Activated naive CD8-positive, alpha-beta T cell treated with anti-CD3 and anti-CD28 coated beads, Interleukin-2, amount 10 ng/mL, durations not matched to agents 7 days and 5 days (primary cell): Measurements from ENCODE around the gene PPARD. TPM values are rescaled to one million over a fixed set of nuclear protein-coding genes. Genes with fewer than 3 reads are reported as not detected.
"Not testable (repeated sequence)": the region's sequence is repeated elsewhere in the genome, so short reads cannot be mapped to it uniquely, and the experiment has no call there.

Source experiments
- ATAC-seq: fragments of 150-1000 bp; cut with Tn5 transposase; one replicate; pipeline ENCODE4 v1.10.0; 2021; ENCODE audit warnings: low read depth, moderate library complexity
- POLR2A ChIA-PET: fragments of 350-600 bp; sonication (Branson Sonifier 250); formaldehyde crosslinking; loops from one replicate; lab custom pipeline; 2021; ENCODE audit warnings: antibody characterized with exemption; lab: Charles Lee
- DNase-seq: peaks from one replicate; pipeline ENCODE4 v3.0.0; 2021
- H3K27ac Mint-ChIP-seq: one replicate; pipeline ENCODE4 v1.8.0; 2022; ENCODE audit warnings: mild to moderate bottlenecking, mixed read lengths
- H3K27me3 Mint-ChIP-seq: one replicate; pipeline ENCODE4 v1.8.0; 2022; ENCODE audit warnings: mild to moderate bottlenecking, moderate library complexity, mixed read lengths
- H3K36me3 Mint-ChIP-seq: one replicate; pipeline ENCODE4 v1.8.0; 2021; ENCODE audit warnings: mild to moderate bottlenecking, mixed read lengths
- H3K4me1 Mint-ChIP-seq: one replicate; pipeline ENCODE4 v1.8.0; 2021; ENCODE audit warnings: mixed read lengths
- H3K4me3 Mint-ChIP-seq: one replicate; pipeline ENCODE4 v1.8.0; 2022; ENCODE audit warnings: mild to moderate bottlenecking, moderate library complexity, mixed read lengths
- H3K9me3 Mint-ChIP-seq: one replicate; pipeline ENCODE4 v1.8.0; 2021; ENCODE audit warnings: mixed read lengths
- total RNA-seq, 2 experiments: library from RNA; stranded (reverse); gene quantifications; one replicate each; pipeline ENCODE4 v1.2.3, GENCODE V29; 2021

PPARD gene
- total RNA-seq, 2 experiments from 2014 or later: 43.0 to 45.9 TPM

DNA sequence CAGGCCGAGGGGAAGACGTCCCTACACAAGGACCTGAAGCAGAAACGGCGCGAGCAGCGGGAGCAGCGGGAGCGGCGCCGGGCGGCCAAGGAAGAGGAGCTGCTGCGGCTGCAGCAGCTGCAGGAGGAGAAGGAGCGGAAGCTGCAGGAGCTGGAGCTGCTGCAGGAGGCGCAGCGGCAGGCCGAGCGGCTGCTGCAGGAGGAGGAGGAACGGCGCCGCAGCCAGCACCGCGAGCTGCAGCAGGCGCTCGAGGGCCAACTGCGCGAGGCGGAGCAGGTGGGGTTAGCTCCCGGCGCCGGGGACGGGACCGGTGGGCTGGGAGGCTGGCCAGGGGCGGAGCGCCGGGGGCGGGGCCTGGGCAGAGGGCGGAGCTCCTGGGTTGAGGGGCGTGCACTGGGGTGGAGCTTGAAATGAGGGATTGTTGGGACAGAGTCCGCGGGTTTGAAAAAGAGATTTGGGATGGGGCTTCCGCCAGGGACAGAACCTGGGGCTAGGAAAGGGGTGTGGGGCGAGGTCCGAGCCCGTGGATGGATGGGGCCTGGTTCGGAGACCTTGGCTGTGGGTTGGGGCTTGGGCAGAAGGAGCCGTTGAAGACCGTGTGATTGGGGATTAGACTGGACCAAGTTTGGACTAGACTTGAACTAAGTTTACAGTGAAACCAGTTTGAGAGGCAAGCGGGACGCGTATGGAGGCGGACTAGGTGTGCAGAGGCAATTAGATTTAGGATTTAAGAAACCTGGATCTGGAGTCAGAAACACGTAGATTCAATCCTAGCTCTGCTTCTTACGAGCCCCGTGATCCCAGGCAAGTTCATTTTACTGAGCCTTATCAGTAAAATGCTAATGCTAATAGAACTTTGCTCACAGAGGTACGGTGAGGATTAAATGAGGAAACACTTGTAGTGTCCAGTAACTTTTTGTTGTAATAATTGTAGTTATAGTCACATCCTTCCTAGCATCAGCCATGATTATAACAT, 23.9 kb upstream of the PPARD start:
- Mint-ChIP-seq H3K4me1 (peaks cover 22% of the 10 kb centered on the region), H3K9me3 (no peaks in the 10 kb centered on the region), H3K36me3 (peaks cover 58% of the 10 kb centered on the region), H3K27ac (no peak overlapping the region), H3K4me3 (no peak overlapping the region), H3K27me3 (no peaks in the 10 kb centered on the region)
- ATAC-seq (no peak), DNase-seq (no peak)
- POLR2A ChIA-PET: interaction anchor here (1.8 kb wide), 1 partner anchor 16 kb away, joined by 6 read pairs; no protein-coding TSS in a partner anchor

DNA sequence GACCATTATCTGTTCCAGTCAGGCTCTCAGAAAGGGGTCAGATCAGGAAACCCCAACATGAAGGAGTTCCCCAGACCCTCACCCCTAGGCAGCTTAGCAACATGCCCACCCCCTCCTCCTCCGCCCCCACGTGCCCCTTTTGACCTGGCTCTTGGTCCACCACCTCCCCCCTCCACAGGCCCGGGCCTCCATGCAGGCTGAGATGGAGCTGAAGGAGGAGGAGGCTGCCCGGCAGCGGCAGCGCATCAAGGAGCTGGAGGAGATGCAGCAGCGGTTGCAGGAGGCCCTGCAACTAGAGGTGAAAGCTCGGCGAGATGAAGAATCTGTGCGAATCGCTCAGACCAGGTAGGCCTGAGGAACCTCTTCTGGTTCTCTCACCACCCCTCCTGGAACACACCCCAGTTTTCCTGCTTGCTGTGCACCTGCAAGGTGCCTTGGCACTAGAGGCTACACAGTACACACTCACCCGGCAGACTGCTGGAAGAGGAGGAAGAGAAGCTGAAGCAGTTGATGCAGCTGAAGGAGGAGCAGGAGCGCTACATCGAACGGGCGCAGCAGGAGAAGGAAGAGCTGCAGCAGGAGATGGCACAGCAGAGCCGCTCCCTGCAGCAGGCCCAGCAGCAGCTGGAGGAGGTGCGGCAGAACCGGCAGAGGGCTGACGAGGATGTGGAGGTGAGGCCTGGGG, 22.9 kb upstream of the PPARD start:
- H3K27me3 Mint-ChIP-seq: no peaks in the 10 kb centered on the region
- POLR2A ChIA-PET: interaction anchor here (1.1 to 1.7 kb wide), 2 partner anchors 9 to 16 kb away, joined by 3 to 7 read pairs; no protein-coding TSS in a partner anchor
- H3K9me3 Mint-ChIP-seq: no peaks in the 10 kb centered on the region
- H3K27ac Mint-ChIP-seq: no peak overlapping the region
- DNase-seq (no peak), ATAC-seq (no peak)
- peaks cover 16% of the 10 kb centered on the region for H3K4me1 Mint-ChIP-seq
- H3K4me3 Mint-ChIP-seq: no peak overlapping the region
- peaks cover 53% of the 10 kb centered on the region for H3K36me3 Mint-ChIP-seq

DNA sequence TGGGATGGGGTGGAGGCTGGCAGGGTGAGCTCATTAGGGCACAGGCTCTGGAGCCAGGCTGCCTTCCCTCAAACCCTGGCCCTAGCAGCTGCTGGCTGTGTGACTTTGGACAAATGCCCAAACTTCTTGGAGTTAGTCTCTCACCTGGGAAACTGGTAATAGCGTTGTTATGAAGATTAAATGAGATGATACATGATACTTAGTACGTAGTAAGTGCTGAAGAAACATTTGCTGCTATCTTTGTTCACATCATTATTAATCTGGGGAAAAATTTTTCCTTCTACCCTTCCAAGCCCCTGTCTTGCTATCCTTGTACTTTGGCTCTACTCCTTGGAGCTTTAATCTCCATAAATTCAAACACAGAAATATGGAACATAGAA, 22.3 kb upstream of the PPARD start:
- POLR2A ChIA-PET: interaction anchor here (1.1 to 1.7 kb wide), 2 partner anchors 8 to 17 kb away, joined by 3 to 7 read pairs; no protein-coding TSS in a partner anchor
- DNase-seq (no peak), ATAC-seq (no peak)
- H3K9me3 Mint-ChIP-seq: no peaks in the 10 kb centered on the region
- H3K4me3 Mint-ChIP-seq: no peak overlapping the region
- H3K4me1 Mint-ChIP-seq: peaks cover 11% of the 10 kb centered on the region
- no peak overlapping the region for H3K27ac Mint-ChIP-seq
- H3K27me3 Mint-ChIP-seq: no peaks in the 10 kb centered on the region
- peaks cover 49% of the 10 kb centered on the region for H3K36me3 Mint-ChIP-seq

DNA sequence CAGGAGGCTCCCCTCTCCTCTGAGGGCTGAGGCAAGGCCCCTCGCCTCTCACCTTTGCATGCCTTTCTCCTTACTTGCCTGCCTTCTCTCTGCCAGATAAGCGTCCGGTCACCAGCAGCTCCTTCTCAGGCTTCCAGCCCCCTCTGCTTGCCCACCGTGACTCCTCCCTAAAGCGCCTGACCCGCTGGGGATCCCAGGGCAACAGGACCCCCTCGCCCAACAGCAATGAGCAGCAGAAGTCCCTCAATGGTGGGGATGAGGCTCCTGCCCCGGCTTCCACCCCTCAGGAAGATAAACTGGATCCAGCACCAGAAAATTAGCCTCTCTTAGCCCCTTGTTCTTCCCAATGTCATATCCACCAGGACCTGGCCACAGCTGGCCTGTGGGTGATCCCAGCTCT, 21.3 kb upstream of the PPARD start:
- no peak for ATAC-seq
- H3K4me3 Mint-ChIP-seq: no peak overlapping the region
- H3K27me3 Mint-ChIP-seq: no peaks in the 10 kb centered on the region
- DNase-seq: no peak
- POLR2A ChIA-PET: no interaction called here
- peaks cover 43% of the 10 kb centered on the region for H3K36me3 Mint-ChIP-seq
- H3K4me1 Mint-ChIP-seq: peaks cover 9% of the 10 kb centered on the region
- H3K9me3 Mint-ChIP-seq: no peaks in the 10 kb centered on the region
- no peak overlapping the region for H3K27ac Mint-ChIP-seq

DNA sequence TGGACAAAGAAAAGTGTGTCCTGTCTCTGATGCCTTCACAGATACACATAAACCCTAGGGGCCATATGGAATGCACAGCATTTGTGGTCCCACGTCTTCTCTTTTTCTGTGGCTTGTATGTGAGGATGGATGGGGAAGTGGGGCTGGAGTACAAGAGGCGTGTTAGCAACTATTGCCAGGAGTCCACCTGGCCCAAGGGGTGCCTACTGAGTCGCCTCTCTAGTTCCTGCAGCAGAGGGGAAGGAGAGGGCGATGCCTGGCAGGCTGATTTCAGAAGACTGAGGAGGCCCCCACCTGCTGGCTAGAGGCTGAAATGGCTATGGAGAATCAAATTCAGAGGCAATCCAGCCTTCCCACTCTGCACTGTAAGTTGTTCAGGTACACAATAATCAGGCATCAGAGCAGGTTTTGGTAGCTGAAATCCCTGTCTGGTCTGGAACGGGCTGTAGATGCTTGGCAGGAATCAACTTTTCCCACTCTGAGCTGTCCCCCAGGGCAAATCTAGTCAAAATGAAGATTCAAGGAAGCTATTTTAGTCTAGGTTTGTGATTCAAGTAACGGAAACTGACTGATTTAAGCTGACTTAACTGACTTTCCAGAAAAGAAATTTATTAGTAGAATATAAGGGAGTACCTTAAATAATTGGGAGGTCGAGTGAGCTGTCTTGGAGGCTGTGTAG, 14.9 kb upstream of the PPARD start:
- DNase-seq: peak; percentile 71
- Mint-ChIP-seq H3K27me3 (no peaks in the 10 kb centered on the region), H3K36me3 (peaks cover 16% of the 10 kb centered on the region), H3K9me3 (peaks cover 1% of the 10 kb centered on the region), H3K4me1 (peaks cover 15% of the 10 kb centered on the region), H3K27ac (peak overlapping the region; percentile 81), H3K4me3 (no peak overlapping the region)
- POLR2A ChIA-PET: interaction anchor here (1.1 to 4.5 kb wide), 4 partner anchors 8 to 138 kb away, joined by 3 to 45 read pairs (median 6); partner anchors contain the start of gene DEF6
- peak; percentile 95 for ATAC-seq

DNA sequence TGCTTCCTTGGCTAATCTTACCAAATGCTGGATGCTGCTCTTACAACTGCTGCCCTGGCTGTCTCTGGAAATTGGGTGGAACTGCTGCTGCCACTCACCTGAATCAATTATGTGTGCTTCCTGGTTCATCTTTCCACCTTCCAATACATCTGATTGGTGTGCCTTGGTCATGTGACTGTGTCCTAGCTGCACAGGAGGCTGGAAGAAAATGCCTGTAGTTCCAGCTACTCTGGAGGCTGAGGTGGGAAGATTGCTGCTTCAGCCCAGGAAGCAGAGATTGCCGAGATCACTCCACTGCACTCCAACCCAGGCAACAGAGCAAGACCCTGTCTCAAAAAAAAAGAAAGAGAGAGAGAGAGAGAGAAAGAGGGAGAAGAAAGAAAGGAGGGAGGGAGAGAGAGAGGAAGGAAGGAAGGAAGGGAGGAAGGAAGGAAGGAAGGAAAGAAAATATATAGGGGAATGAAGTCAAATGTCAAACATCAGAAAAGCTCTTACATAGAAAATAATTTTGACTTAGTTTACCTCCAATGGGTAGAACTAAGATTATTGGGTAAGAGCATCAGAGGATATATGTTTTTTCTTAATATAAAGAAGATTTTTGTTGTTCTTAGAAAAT, 14.1 kb upstream of the PPARD start:
- no peak for ATAC-seq
- Mint-ChIP-seq H3K27me3 (no peaks in the 10 kb centered on the region), H3K9me3 (peaks cover 1% of the 10 kb centered on the region), H3K4me1 (peaks cover 14% of the 10 kb centered on the region), H3K36me3 (peaks cover 16% of the 10 kb centered on the region), H3K4me3 (no peak overlapping the region), H3K27ac (peak overlapping the region; percentile 7)
- POLR2A ChIA-PET: interaction anchor here (1.3 to 4.5 kb wide), 3 partner anchors 8 to 31 kb away, joined by 3 to 45 read pairs (median 8); partner anchors contain the start of gene DEF6
- no peak for DNase-seq

DNA sequence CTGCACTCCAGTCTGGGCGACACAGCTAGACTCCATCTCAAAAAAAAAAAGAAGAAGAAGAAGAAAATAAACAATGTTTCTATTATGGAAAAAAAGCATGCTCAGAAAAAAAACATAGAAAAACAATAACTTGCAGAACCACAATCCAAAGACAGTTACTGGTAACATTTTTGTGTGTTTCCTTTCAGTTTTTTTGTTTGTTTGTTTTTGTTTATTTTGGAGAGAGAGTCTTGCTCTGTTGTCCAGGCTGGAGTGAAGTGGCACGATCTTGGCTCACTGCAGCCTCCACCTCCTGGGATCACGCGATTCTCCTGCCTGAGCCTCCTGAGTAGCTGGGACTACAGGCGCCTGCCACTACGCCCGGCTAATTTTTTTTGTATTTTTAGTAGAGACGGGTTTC, 13.4 kb upstream of the PPARD start:
- H3K27ac Mint-ChIP-seq, ATAC-seq, DNase-seq, H3K4me3 Mint-ChIP-seq, H3K9me3 Mint-ChIP-seq, H3K27me3 Mint-ChIP-seq: not testable (repeated sequence)
- POLR2A ChIA-PET: interaction anchor here (1.3 to 4.5 kb wide), 2 partner anchors 9 to 32 kb away, joined by 3 to 45 read pairs; partner anchors contain the start of gene DEF6
- Mint-ChIP-seq H3K36me3 (peaks cover 20% of the 10 kb centered on the region), H3K4me1 (peaks cover 14% of the 10 kb centered on the region)

DNA sequence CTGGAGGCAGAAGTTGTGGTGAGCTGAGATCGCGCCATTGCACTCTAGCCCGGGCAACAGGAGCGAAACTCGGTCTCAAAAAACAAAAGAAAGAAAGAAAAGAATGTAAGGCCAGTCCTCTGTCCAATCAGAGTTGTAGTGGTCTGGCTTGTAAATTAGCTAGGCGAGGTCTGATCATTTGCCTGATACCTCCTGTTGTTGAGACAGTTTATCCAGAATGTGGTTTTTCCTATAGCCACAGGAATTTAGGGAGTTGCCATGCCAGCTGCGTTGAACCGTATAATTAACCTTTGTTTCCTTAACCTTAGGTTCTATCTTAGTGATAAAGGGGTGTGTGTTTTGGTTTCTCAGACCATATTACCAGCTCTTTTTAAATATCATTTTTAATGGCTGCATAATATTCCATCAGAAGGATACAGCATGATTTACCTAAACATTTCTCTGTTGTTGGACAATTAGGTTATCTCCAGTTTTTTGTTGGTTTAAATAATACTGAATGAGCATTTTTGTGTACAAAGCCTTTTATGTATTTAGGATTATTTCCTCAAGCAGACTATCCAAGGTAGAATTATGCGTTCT, 11.7 kb upstream of the PPARD start:
- Mint-ChIP-seq H3K4me1 (peaks cover 18% of the 10 kb centered on the region), H3K27ac (no peak overlapping the region), H3K9me3 (peaks cover 5% of the 10 kb centered on the region), H3K4me3 (no peak overlapping the region), H3K36me3 (peaks cover 21% of the 10 kb centered on the region), H3K27me3 (peaks cover 11% of the 10 kb centered on the region)
- ATAC-seq: no peak
- POLR2A ChIA-PET: interaction anchor here (1.0 kb wide), 1 partner anchor 33 kb away, joined by 3 read pairs; no protein-coding TSS in a partner anchor
- DNase-seq: no peak

DNA sequence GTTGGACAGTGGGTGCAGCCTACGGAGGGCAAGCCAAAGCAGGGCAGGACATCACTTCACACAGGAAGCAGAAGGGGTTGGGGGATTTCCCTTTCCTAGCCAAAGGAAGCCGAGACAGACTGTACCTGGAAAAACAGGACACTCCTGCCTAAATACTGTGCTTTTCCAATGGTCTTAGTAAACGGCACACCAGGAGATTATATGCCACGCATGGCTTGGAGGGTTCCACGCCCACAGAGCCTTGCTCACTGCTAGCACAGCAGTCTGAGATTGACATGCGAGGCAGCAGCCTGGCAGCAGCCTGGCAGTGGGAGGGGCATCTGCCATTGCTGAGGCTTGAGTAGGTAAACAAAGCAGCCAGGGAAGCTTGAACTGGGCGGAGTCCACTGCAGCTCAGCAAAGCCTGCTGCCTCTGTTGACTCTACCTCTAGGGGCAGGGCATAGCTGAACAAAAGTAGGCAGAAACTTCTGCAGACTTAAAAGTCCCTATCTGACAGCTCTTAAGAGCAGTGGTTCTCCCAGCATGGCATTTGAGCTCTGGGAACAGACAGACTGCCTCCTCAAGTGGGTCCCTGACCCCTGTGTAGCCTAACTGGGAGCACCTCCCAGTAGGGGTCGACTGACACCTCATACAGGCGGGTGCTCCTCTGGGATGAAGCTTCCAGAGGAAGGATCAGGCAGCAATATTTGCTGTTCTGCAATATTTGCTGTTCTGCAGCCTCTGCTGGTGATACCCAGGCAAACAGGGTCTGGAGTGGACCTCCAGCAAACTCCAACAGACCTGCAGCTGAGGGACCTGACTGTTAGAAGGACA, 10.1 kb upstream of the PPARD start:
- POLR2A ChIA-PET: interaction anchor here (0.9 kb wide), 1 partner anchor 34 kb away, joined by 3 read pairs; no protein-coding TSS in a partner anchor
- not testable (repeated sequence) for H3K4me3 Mint-ChIP-seq, ATAC-seq, DNase-seq, H3K27ac Mint-ChIP-seq, H3K9me3 Mint-ChIP-seq
- peaks cover 20% of the 10 kb centered on the region for H3K4me1 Mint-ChIP-seq
- H3K36me3 Mint-ChIP-seq: peaks cover 23% of the 10 kb centered on the region
- peaks cover 16% of the 10 kb centered on the region for H3K27me3 Mint-ChIP-seq

DNA sequence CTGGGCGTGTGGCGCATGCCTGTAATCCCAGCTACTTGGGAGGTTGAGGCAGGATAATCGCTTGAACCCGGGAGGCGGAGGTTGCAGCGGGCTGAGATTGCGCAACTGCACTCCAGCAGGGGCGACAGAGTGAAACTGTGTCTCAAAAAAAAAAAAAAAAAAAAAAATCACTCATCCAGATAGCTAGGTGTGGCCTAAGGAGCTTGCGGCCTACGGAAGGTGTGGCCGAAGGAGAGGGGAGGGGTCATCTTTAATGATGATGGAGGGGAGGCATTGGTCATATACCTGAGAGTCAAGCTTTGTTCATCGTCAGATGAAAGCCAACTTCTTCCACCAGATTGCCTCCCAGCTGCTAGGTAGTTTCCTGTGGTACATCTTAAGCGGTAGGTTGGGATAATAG, 801 bp upstream of the PPARD start:
- POLR2A ChIA-PET: interaction anchor here (0.6 to 2.9 kb wide), 7 partner anchors 43 to 126 kb away, joined by 3 to 23 read pairs (median 3); partner anchors contain the start of genes DEF6, FANCE and RPL10A
- H3K4me3 Mint-ChIP-seq: no peak overlapping the region
- H3K4me1 Mint-ChIP-seq: peaks cover 46% of the 10 kb centered on the region
- peaks cover 32% of the 10 kb centered on the region for H3K36me3 Mint-ChIP-seq
- H3K27me3 Mint-ChIP-seq: peaks cover 7% of the 10 kb centered on the region
- no peaks in the 10 kb centered on the region for H3K9me3 Mint-ChIP-seq
- ATAC-seq: no peak
- H3K27ac Mint-ChIP-seq: no peak overlapping the region
- DNase-seq: no peak

DNA sequence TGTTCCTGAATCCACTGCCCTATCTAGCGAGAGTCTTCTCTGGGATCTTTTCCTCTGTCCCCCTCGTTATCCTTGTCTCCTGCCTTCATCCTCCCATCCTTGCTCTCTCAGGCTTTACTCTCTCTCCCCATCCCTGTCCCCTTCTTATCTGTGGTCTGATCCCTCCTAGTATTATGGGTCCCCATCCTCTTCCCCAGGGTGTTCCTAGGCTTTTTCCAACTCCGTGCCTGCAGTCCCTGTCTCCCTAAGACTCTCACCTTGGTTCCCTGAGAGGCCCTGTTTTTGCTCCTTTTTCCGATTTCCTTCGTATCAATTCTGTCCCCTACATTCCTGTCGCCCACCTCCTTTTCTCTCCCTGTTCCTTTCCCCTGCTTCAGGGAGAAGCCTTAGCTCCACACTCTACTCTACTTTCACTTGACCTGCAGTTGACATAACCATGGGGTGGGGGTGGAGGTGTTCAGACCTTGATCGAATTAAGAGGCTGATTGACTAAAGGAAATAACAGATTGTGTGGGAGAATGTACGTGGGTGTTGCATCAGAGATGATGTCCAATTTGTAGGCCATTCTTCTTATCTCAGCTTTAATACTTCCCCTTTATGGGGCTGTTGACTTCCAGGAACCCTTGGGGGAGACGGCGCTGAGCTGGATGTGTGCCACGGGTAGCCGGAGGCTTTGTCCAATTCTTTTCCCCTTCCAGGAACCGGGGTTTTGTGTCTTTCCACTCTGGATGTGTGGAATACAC, 905 bp downstream of the PPARD start:
- POLR2A ChIA-PET: interaction anchor here (1.0 to 2.9 kb wide), 4 partner anchors 47 to 125 kb away, joined by 3 to 23 read pairs (median 4); partner anchors contain the start of gene RPL10A
- Mint-ChIP-seq H3K27ac (peak overlapping the region; percentile 80), H3K4me1 (peaks cover 42% of the 10 kb centered on the region), H3K36me3 (peaks cover 36% of the 10 kb centered on the region), H3K4me3 (peak overlapping the region; percentile 97), H3K27me3 (no peaks in the 10 kb centered on the region), H3K9me3 (no peaks in the 10 kb centered on the region)
- ATAC-seq (no peak), DNase-seq (no peak)
